Calu3 (cell line): ENCODE results near the gene CALML4. TPM values are rescaled to one million over a fixed set of nuclear protein-coding genes. Genes with fewer than 3 reads are reported as not detected.
"Not testable (repeated sequence)": the region's sequence is repeated elsewhere in the genome, so short reads cannot be mapped to it uniquely, and the experiment has no call there.

Source experiments
- BruUV-seq: library from RNA; stranded (reverse); fragments of 400-500 nt; replicated peaks from 2 replicates; lab custom pipeline; 2021; lab: Mats Ljungman, UMichigan
- CTCF ChIA-PET: fragments of 300-600 bp; sonication (Branson Sonifier 250); formaldehyde crosslinking; loops from one replicate; lab custom pipeline; 2022; ENCODE audit warnings: antibody characterized with exemption; lab: Charles Lee
- DNase-seq: peaks from one replicate; pipeline ENCODE4 v3.0.0; 2022
- H3K27ac Mint-ChIP-seq: one replicate; pipeline ENCODE4 v1.8.0; 2022; ENCODE audit warnings: mixed read lengths; ENCODE audit not compliant: unreplicated experiment
- H3K27me3 Mint-ChIP-seq: one replicate; pipeline ENCODE4 v1.8.0; 2022; ENCODE audit warnings: mixed read lengths; ENCODE audit not compliant: unreplicated experiment
- H3K36me3 Mint-ChIP-seq: one replicate; pipeline ENCODE4 v1.8.0; 2022; ENCODE audit warnings: mild to moderate bottlenecking, moderate library complexity, mixed read lengths; ENCODE audit not compliant: insufficient read depth, unreplicated experiment
- H3K4me1 Mint-ChIP-seq: one replicate; pipeline ENCODE4 v1.8.0; 2022; ENCODE audit warnings: mild to moderate bottlenecking, low read depth, mixed read lengths; ENCODE audit not compliant: unreplicated experiment
- H3K4me3 Mint-ChIP-seq: one replicate; pipeline ENCODE4 v1.8.0; 2022; ENCODE audit warnings: mild to moderate bottlenecking, low read depth, moderate library complexity, mixed read lengths; ENCODE audit not compliant: unreplicated experiment
- H3K9me3 Mint-ChIP-seq: one replicate; pipeline ENCODE4 v1.8.0; 2022; ENCODE audit warnings: low read depth, mixed read lengths; ENCODE audit not compliant: unreplicated experiment
- CTCF ChIP-seq: fragments of 200-600 bp; IDR thresholded peaks from one replicate; pipeline ENCODE4 v1.8.0; 2022; ENCODE audit warnings: antibody characterized with exemption; ENCODE audit not compliant: unreplicated experiment
- intact Hi-C: fragments of 100-400 bp; cut with micrococcal nuclease; formaldehyde crosslinking; loops from one replicate; pipeline ENCODE4 v1.10.0; 2022; ENCODE audit not compliant: unreplicated experiment
- total RNA-seq: library from RNA; stranded (reverse); gene quantifications from 2 replicates; pipeline ENCODE4 v1.2.3, GENCODE V29; 2022

Gene CALML4
- total RNA-seq, 1 experiment from 2014 or later, result 24.1 TPM

- intact Hi-C loops, result no loop called here
- no peak for TF ChIP-seq CTCF
- Mint-ChIP-seq H3K9me3 (no peaks in the 10 kb centered on the region), H3K27ac (no peak overlapping the region), H3K4me1 (peaks cover 29% of the 10 kb centered on the region), H3K4me3 (no peak overlapping the region), H3K27me3 (no peaks in the 10 kb centered on the region), H3K36me3 (peaks cover 22% of the 10 kb centered on the region)
- CTCF ChIA-PET, result interaction anchor here (0.6 kb wide), 1 partner anchor 189 kb away, joined by 5 read pairs; no protein-coding TSS in a partner anchor
- no TSS peak for BruUV-seq
- no peak for DNase-seq
Measured at GRCh38 chr15:68224108-68224507, 19.0 kb upstream of the CALML4 start.

GRCh38 chr15:68223171-68223570 is 18.0 kb upstream of the CALML4 start:
- Mint-ChIP-seq H3K36me3 (peaks cover 13% of the 10 kb centered on the region), H3K4me3 (no peak overlapping the region), H3K27me3 (no peaks in the 10 kb centered on the region), H3K4me1 (peaks cover 21% of the 10 kb centered on the region), H3K9me3 (no peaks in the 10 kb centered on the region), H3K27ac (no peak overlapping the region)
- intact Hi-C loops, result no loop called here
- no peak for DNase-seq
- BruUV-seq, result no TSS peak
- no peak for TF ChIP-seq CTCF
- CTCF ChIA-PET, result no interaction called here

GRCh38 chr15:68222432-68222743 is 17.3 kb upstream of the CALML4 start:
- H3K4me3 Mint-ChIP-seq, BruUV-seq, CTCF ChIA-PET, H3K9me3 Mint-ChIP-seq, H3K36me3 Mint-ChIP-seq, intact Hi-C loops, H3K27me3 Mint-ChIP-seq, DNase-seq, H3K27ac Mint-ChIP-seq: not testable (repeated sequence)
- H3K4me1 Mint-ChIP-seq, result peaks cover 13% of the 10 kb centered on the region

- intact Hi-C loops, H3K36me3 Mint-ChIP-seq, H3K27me3 Mint-ChIP-seq, H3K9me3 Mint-ChIP-seq, DNase-seq, H3K4me1 Mint-ChIP-seq, BruUV-seq, H3K27ac Mint-ChIP-seq, H3K4me3 Mint-ChIP-seq: not testable (repeated sequence)
- CTCF ChIA-PET, result interaction anchor here (0.5 kb wide), 1 partner anchor 1111 kb away, joined by 4 read pairs; no protein-coding TSS in a partner anchor
Measured at GRCh38 chr15:68221530-68222431, 16.6 kb upstream of the CALML4 start.

- Mint-ChIP-seq H3K4me1 (peaks cover 7% of the 10 kb centered on the region), H3K9me3 (no peaks in the 10 kb centered on the region), H3K27ac (no peak overlapping the region), H3K4me3 (no peak overlapping the region), H3K36me3 (peaks cover 5% of the 10 kb centered on the region), H3K27me3 (no peaks in the 10 kb centered on the region)
- BruUV-seq, result no TSS peak
- no peak for DNase-seq
- CTCF ChIA-PET, result interaction anchor here (0.5 kb wide), 1 partner anchor 1111 kb away, joined by 4 read pairs; no protein-coding TSS in a partner anchor
- intact Hi-C loops, result no loop called here
- TF ChIP-seq CTCF, result no peak
Measured at GRCh38 chr15:68220967-68221366, 15.8 kb upstream of the CALML4 start.
